Activated T-cell treated with anti-CD3 and anti-CD28 coated beads for 4 hours (primary cell): ENCODE measurements around the gene SUPT16H.
"Not testable (repeated sequence)": the region's sequence is repeated elsewhere in the genome, so short reads cannot be mapped to it uniquely, and the experiment has no call there.

Experiments
- DNase-seq: peaks from one replicate; pipeline ENCODE4 v3.0.0-alpha.2; 2020

SUPT16H gene

DNA sequence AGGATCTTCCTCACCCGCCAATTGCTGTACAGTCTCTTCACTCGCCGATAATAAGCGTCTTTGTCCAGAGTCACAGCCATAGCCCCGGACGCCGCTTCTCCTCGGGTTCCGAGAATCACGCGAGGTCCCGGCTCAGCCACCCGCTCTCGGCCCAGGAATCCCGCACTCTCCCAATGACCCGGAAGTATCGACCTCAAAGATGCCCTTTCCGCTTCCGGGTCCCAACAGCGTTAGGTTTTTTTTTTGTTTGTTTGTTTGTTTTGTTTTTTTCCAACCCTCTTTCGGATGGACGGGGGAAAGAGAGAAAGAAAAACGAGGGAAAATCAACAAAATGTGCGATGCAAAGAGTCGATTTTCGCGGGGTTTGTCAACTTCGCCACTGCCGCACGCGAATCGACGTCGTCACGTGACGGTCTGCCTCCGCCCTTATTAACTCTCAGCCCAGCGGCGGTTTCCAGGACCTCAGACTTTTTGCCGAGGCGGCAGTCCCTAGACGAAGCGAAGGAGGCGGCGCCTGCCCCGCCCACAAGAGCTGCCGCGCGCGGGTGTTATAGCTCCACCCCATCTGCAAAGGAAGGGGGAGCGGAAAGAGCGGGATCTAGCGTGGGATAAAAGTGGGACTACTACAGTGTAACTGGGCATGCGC, at the start of gene SUPT16H:
Gene SUPT16H (minus strand): TSS at position 172 of the 646 bp plus-strand sequence. CDS start 92 bp downstream, at position 80.
- DNase-seq: peak; percentile 89

- DNase-seq: no peak
These were observed 47.3 kb upstream of the SUPT16H start for GRCh38 chr14:21431126-21431525.

- no peak for DNase-seq
These were observed 45.1 kb upstream of the SUPT16H start for GRCh38 chr14:21428930-21429329.

GRCh38 chr14:21426692-21427091, 42.9 kb upstream of the SUPT16H start:
- no peak for DNase-seq

DNA sequence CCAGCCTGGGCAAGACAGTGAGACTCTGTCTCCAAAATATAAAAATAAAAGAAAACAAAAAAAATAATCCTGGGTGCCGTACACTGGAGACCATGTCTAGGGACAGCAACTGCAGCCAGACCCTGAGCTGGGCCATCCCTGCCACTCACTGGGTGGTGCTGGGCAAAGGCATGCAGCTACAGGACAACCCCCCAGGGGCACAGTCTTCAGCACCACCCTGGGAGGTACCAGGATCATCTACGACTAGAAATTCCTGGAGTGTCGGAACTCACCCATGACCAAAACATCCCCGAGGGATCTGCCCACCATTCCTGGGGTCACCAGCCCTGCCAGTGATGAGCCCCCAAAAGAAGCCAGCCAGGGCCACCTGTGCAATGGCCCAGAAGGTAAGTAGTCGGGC, 35.7 kb upstream of the SUPT16H start:
- DNase-seq: no peak

DNA sequence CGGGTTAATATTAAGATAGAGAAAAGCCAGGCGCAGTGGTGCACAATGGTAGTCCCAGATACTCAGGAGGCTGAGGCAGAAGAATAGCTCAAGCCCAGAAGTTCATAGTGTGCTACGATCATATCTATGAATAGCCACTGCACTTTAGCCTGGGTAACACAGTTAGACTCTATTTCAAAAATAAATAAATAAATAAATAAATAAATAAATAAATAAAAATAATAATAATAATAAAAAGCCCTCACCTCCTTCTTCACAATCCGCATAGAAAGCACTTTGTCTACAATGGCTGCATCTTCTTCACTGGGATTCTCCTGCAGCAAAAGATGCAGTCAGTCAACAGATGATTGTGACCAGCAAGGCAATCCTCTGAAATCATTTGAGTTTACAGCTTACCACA, 31.5 kb upstream of the SUPT16H start:
- no peak for DNase-seq

GRCh38 chr14:21414137-21414631, 30.4 kb upstream of the SUPT16H start:
- no peak for DNase-seq

- DNase-seq: no peak
These were observed 24.3 kb upstream of the SUPT16H start for GRCh38 chr14:21408147-21408546.

GRCh38 chr14:21406213-21406612, 22.4 kb upstream of the SUPT16H start:
- DNase-seq: no peak

DNA sequence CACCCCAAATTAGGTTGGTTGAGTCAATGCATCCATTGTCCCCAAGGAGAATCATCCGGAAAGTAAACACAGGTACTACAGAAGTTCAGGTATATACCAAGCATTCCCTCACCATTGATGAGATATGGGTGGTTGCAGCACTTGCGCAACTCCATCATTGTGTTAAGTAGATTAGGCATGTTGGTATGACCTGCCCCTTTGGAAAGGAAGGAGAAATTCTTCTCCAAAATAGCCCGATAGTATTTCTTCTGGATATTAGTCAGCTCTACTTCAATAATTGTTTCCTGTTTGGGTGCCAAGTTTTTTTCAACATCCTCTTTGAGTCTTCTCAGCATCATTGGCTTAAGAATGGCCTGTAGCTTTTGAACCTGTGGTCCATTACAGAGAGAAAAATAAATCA, 21.3 kb upstream of the SUPT16H start:
- DNase-seq: no peak

DNA sequence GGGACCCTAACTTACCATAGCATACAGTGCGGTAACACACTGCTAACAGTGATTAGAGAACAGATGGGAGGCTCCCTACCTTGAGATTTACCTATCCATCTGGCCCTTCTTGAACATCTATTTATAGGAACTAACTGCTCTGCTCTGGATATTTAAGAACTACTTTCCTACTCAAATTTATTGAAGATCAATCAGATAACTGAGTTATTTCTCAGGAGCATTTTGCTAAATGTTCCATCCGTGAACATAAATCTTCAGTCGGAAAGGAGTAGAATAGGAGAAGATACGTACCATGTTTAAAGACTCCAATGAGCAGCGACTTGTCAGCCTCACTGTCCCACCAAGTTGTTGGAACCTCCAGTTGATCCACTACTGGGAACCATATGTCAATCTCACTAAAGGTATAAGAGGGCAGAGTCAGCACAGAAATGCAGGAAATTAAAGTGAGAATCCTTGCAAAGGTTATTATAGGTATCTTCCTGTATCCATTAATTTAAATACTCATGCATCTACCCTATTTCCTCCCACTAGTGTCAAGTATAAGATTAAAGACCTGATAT, 15.6 kb upstream of the SUPT16H start:
- no peak for DNase-seq

- no peak for DNase-seq
These were observed 15.1 kb upstream of the SUPT16H start for GRCh38 chr14:21398901-21399300.

- no peak for DNase-seq
These were observed 11.6 kb upstream of the SUPT16H start for GRCh38 chr14:21395450-21395849.

DNA sequence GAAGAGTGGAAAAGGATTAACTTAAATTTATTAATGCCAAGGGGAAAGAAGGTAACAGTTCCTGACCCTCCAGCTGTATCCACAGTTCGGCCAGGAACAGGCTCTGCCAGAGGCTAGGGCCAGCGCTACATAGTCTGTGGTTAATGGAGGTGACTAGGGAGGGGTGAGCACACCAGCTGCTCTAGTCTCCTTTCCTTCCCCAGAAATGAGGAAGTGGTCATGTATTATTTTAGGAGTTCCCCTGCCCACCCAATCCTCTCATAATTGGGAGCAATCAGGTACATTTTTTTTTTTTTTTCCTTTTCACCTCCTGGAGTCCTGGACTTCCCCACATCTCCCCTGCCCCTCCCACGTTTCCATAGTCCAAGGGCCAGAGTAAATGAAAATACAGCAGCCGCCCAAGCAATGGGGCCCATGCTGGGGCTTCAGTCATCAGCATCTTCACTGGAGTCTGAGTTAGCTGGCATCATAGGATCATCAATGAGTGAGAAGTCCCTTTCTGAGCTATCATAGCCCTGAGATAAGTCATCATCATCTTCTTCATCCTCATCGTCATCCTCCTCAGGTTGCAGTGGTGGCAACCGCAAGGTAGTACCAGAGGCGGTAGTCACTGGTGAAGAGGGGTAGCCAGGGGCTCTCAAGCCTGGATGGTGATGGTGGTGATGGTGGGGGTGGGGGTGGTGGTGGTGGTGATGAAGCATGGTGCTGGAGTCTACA, 1.5 kb upstream of the SUPT16H start:
- DNase-seq: no peak

- no peak for DNase-seq
These were observed 654 bp upstream of the SUPT16H start for GRCh38 chr14:21384494-21384851.

- peak; percentile 16 for DNase-seq
These were observed 652 bp downstream of the SUPT16H start for GRCh38 chr14:21382886-21383847.

DNA sequence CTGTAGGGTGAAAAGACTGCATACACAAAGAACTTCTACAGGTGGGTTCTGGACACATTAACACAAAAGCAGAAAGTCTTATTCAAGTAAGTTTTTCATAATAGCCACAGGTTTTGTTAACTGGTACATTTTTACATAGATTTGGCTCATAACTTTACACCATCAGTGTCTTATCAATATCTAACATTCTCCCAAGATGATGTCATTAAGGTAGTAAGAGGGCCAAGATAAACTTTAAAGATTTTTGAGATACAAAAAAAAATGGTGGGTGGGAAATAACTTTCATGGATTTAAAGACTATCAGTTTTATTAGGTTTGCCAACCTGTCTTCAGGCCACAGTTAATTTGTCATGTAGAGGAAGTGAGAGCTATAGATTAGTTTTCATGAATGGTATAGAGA, 1.7 kb downstream of the SUPT16H start:
- no peak for DNase-seq

DNA sequence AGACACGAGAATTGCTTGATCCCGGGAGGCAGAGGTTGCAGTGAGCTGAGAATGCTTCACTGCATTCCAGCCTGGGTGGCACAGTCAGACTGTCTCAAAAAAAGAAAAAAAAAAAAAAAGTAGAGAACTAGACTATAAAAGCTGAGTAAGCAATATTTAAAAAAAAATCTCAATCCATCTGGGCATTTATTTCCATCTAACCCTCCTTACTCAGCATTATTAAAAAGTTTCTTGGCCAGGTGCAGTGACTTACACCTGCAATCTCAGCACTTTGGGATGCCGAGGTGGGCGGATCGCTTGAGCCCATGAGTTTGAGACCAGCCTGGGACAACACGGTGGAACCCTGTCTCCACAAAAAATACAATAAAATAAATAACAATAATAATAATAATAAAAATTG, 4.5 kb downstream of the SUPT16H start:
- DNase-seq: no peak

- no peak for DNase-seq
These were observed 9.8 kb downstream of the SUPT16H start for GRCh38 chr14:21373980-21374379.

DNA sequence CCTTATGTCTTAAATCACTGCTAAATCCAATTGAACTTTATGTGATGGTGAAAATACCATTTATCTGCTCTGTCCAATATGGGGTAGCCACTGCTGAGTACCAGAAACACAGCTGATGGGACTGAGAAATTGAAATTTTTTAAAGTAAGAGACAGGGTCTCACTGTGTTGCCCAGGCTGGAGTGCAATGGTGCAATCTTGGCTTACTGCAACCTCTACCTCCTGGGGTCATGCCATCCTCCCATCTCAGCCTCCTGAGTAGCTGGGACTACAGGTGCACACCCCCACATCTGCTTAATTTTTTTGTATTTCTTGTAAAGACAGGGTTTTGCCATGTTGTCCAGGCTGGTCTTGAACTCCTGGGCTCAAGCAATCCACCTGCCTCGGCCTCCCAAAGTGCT, 11.0 kb downstream of the SUPT16H start:
- DNase-seq: not testable (repeated sequence)

DNA sequence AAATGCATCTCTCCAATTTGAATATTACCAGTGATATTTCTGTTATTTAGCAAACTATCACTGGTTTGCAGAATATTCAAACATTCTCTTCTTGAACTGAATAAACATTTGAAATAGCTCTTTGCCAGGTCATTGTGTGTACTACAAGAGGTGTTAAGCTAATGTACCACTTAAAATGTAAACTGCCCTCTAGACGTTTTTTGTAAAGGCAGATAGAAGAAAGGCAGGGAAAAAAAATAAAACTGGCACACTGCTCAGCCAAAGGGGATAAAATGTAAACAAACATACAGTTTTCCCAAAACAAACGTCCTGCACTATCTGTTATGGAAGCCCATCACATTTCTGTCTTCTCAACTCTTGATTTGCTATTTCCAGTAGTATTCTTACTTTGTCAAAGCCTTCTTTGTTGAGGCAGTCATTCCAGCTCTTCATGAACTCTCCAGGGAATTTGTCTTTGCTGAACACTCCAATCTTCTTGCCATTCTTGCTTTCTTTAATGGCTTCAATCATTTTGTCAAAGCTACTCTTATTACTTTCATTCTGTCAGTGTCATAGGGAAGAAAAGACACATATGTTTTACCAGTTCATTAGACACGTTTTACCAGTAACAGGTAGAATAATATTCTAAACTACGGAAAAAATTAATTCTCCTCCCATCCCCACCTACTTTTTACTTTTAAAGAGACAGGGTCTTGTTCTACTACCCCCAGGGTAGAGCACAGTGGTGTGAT, 13.7 kb downstream of the SUPT16H start:
- no peak for DNase-seq

DNA sequence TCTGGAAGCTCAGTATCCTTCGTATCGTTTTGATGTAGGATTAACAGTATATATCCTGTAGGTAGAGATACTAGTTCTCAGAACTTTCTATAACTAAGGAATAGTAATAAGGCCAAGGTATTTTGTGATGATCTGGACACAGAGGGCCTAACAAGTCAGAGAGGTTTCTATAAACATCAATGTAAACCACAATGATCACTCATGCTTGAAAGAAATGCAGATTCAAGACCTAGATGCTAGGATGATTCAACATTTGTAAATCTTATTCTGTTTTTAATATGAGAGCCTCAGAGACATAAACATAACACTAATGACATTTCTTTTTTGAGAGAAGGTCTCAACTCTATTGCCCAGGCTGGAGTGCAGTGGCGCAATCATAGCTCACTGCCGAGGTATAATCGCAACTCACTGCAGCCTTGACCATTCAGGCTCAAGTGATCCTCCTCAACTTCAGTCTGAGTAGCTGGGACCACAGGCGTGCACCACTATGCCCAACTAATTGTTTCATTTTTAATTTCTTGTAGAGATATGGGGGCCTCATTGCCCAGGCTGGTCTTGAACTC, 16.2 kb downstream of the SUPT16H start:
- DNase-seq: no peak
